DND-41 (cell line): ENCODE results near the gene MYH16.

ENCODE experiments used
- CTCF ChIP-seq: IDR thresholded peaks from 2 replicates; pipeline ENCODE4 v1.5.1; 2012; ENCODE audit warnings: borderline replicate concordance, low read length, moderate library complexity, mild to moderate bottlenecking; ENCODE audit not compliant: poor library complexity, severe bottlenecking; ENCODE audit errors: extremely low read depth
- EZH2 ChIP-seq: IDR thresholded peaks from 3 replicates; pipeline ENCODE4 v1.6.1; 2012; ENCODE audit warnings: borderline replicate concordance, low read depth, mild to moderate bottlenecking, moderate library complexity, low read length, inconsistent platforms; ENCODE audit not compliant: severe bottlenecking

GRCh38 chr7:99325001-99325493 lies 52.4 kb downstream of the MYH16 start:
- TF ChIP-seq CTCF (no peak), EZH2 (no peak)
